DND-41 (cell line): Measurements from ENCODE around the gene RPUSD1.

Experiments used
- ATAC-seq: fragments of 200-7000 bp; cut with Tn5 transposase; 3 replicates; pipeline ENCODE4 v1.9.1; 2021; ENCODE audit warnings: low read depth; ENCODE audit not compliant: insufficient read depth
- DNase-seq: peaks from one replicate; pipeline ENCODE4 v3.0.0-alpha.2; 2020
- H2AFZ ChIP-seq: 2 replicates; pipeline ENCODE4 v1.6.0; 2012; ENCODE audit warnings: low read depth, low read length
- H3K27ac ChIP-seq: 2 replicates; pipeline ENCODE4 v1.5.1; 2012; ENCODE audit warnings: low read length, inconsistent platforms
- H3K27me3 ChIP-seq: fragments of 200-600 bp; sonication (generic); 2 replicates; pipeline ENCODE4 v1.6.0; 2012; ENCODE audit warnings: low read length, mild to moderate bottlenecking, inconsistent platforms; ENCODE audit not compliant: insufficient read depth, poor library complexity
- H3K36me3 ChIP-seq: 2 replicates; pipeline ENCODE4 v1.5.1; 2012; ENCODE audit warnings: low read length, inconsistent platforms; ENCODE audit not compliant: insufficient read depth
- H3K4me1 ChIP-seq: 2 replicates; pipeline ENCODE4 v1.5.1; 2012; ENCODE audit warnings: mild to moderate bottlenecking, low read length; ENCODE audit not compliant: insufficient read depth
- H3K4me2 ChIP-seq: 2 replicates; pipeline ENCODE4 v1.6.0; 2012; ENCODE audit warnings: mild to moderate bottlenecking, moderate library complexity, low read length, inconsistent platforms; ENCODE audit not compliant: insufficient read depth
- H3K4me3 ChIP-seq, 2 experiments: fragments of 200-600 bp in 1 of 2; shearing (Covaris generic) in 1 of 2; 2 replicates each; pipeline ENCODE4 v1.5.1; 2012 to 2016; ENCODE audit warnings: inconsistent platforms in 2 of 2, low read length in 2 of 2, mild to moderate bottlenecking in 2 of 2, low read depth in 1 of 2, moderate library complexity in 1 of 2
- H3K79me2 ChIP-seq: 2 replicates; pipeline ENCODE4 v1.6.0; 2012; ENCODE audit warnings: low read length, inconsistent platforms; ENCODE audit not compliant: insufficient read depth
- H3K9ac ChIP-seq: 2 replicates; pipeline ENCODE4 v1.6.0; 2012; ENCODE audit warnings: low read depth, mild to moderate bottlenecking, inconsistent platforms, low read length, moderate library complexity
- H3K9me3 ChIP-seq: 2 replicates; pipeline ENCODE4 v1.5.1; 2012; ENCODE audit warnings: low read length, moderate library complexity, mild to moderate bottlenecking, inconsistent platforms; ENCODE audit not compliant: insufficient read depth, severe bottlenecking
- H4K20me1 ChIP-seq: 2 replicates; pipeline ENCODE4 v1.6.0; 2012; ENCODE audit warnings: low read length; ENCODE audit not compliant: insufficient read depth
- EZH2 ChIP-seq: IDR thresholded peaks from 3 replicates; pipeline ENCODE4 v1.6.1; 2012; ENCODE audit warnings: borderline replicate concordance, low read depth, mild to moderate bottlenecking, moderate library complexity, low read length, inconsistent platforms; ENCODE audit not compliant: severe bottlenecking
- TF ChIP-seq, protein P1 (sequence below): IDR thresholded peaks from 2 replicates; pipeline ENCODE4 v1.5.1; 2012; ENCODE audit warnings: borderline replicate concordance, low read length, moderate library complexity, mild to moderate bottlenecking; ENCODE audit not compliant: poor library complexity, severe bottlenecking; ENCODE audit errors: extremely low read depth

RPUSD1 gene

DNA sequence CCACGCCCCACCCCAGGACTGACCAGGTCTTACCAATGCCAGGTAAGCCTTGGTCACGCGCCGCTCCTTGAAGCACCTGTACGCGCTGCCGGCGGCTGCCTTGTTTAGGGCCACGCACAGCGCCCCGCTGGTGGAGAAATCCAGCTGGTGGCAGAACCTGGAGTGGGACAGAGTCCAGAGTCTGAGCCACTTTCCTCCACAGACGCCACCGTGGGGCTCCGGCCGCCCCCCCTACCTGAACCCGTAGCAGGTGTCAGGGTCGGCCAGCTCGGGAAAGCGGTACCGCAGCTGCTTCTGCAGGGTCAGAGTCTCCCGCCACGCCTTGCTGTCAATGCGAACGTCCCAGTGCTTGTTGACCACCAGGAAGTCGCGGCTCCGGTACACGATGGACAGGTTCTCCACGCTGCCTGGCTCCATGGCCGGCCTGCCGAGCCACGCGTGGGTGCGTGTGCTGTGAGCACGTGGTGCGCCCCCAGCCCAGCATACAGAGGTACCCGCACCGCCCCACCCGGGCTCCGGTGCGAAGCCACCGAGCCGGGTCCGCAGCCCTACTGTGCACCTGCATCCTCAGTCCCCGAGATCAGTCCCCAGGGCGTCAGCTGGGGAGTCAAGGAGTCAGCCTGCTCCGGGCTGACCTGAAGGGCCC lies 737 bp downstream of the RPUSD1 start:
- Histone ChIP-seq H3K9me3 (no peaks in the 10 kb centered on the region), H3K36me3 (peaks cover 65% of the 10 kb centered on the region), H3K4me3 (peak overlapping the region; percentile 82 to 85), H4K20me1 (peaks cover 69% of the 10 kb centered on the region), H3K4me2 (peak overlapping the region; percentile 99), H3K9ac (peak overlapping the region; percentile 94), H3K79me2 (peaks cover 54% of the 10 kb centered on the region), H3K27me3 (no peaks in the 10 kb centered on the region), H2AFZ (peak overlapping the region; percentile 84; the same call in 1 of the 2 replicates), H3K4me1 (peaks cover 38% of the 10 kb centered on the region), H3K27ac (peak overlapping the region; percentile 77)
- ATAC-seq (no peak), DNase-seq (no peak)
- TF ChIP-seq, protein P1, sequence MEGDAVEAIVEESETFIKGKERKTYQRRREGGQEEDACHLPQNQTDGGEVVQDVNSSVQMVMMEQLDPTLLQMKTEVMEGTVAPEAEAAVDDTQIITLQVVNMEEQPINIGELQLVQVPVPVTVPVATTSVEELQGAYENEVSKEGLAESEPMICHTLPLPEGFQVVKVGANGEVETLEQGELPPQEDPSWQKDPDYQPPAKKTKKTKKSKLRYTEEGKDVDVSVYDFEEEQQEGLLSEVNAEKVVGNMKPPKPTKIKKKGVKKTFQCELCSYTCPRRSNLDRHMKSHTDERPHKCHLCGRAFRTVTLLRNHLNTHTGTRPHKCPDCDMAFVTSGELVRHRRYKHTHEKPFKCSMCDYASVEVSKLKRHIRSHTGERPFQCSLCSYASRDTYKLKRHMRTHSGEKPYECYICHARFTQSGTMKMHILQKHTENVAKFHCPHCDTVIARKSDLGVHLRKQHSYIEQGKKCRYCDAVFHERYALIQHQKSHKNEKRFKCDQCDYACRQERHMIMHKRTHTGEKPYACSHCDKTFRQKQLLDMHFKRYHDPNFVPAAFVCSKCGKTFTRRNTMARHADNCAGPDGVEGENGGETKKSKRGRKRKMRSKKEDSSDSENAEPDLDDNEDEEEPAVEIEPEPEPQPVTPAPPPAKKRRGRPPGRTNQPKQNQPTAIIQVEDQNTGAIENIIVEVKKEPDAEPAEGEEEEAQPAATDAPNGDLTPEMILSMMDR, result no peak
- TF ChIP-seq EZH2, result no peak

DNA sequence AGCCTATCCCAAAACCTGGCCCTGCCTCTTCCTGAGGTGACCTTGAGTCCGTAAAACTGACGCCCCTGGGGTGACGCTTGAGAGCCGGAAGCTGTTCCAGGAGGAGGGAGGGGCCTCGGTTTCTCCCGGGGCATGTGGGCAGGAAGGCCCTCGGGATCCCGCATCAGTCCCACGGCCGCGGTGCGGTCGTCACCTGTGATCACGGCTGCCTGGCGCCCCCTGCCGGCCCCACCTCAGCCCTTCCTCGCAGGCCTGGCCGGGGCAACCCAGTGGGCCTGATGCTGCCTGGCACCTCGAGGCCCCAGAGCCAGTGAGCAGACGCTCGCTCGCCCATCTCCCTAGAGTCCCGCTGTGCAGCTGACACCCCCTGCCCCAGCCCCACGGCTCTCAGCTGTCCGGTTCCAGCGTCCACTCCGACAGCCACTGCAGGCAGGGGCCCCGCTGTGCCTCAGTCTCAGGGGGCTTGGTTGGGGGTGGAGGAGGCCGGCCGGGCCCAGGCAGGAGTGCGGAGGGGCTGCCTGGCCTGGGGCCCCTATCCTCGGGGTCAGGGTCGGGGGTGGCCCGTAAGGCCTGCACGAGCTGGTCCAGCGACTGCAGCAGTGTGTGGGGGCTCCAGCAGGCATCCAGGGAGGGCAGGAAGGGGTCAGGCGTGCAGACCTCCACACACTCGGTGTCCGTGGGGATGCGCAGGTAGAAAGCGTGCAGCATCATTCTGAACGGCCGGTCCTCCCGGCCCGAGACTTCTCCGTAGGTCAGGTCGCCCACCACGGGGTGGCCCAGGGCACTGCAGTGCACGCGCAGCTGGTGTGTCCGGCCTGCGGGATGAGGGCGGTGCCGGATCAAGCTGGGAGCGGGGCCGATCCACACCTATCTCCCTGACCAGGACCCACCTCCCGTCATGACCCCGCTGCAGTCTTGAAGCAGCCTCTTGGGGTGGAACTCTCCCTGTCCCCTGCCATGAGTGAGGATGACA lies 2.3 kb downstream of the RPUSD1 start:
- H3K9ac ChIP-seq, result no peak overlapping the region

GRCh38 chr16:784431-784830 lies 3.8 kb downstream of the RPUSD1 start:
- Histone ChIP-seq H3K4me3 (no peak overlapping the region), H3K9me3 (no peaks in the 10 kb centered on the region), H4K20me1 (peaks cover 40% of the 10 kb centered on the region), H3K9ac (no peak overlapping the region), H3K27me3 (no peaks in the 10 kb centered on the region), H3K4me2 (no peak overlapping the region), H3K79me2 (peaks cover 32% of the 10 kb centered on the region), H3K4me1 (peaks cover 21% of the 10 kb centered on the region), H3K36me3 (peaks cover 35% of the 10 kb centered on the region), H3K27ac (no peak overlapping the region), H2AFZ (no peak overlapping the region)
- no peak for DNase-seq
- no peak for TF ChIP-seq EZH2
- TF ChIP-seq, protein P1, result no peak
- ATAC-seq, result no peak

More for the DNA sequence above, 2.3 kb downstream of the RPUSD1 start:
- ATAC-seq (no peak), DNase-seq (no peak)
- no peak overlapping the region for H3K27ac ChIP-seq
- no peak overlapping the region for H3K4me3 ChIP-seq
- H3K79me2 ChIP-seq, result peaks cover 46% of the 10 kb centered on the region
- peaks cover 49% of the 10 kb centered on the region for H3K36me3 ChIP-seq
- H2AFZ ChIP-seq, result no peak overlapping the region
- H3K9me3 ChIP-seq, result no peaks in the 10 kb centered on the region
- H3K4me1 ChIP-seq, result peaks cover 35% of the 10 kb centered on the region
- H3K27me3 ChIP-seq, result no peaks in the 10 kb centered on the region
- no peak for TF ChIP-seq EZH2
- TF ChIP-seq, protein P1, result no peak
- H4K20me1 ChIP-seq, result peaks cover 54% of the 10 kb centered on the region
- peak overlapping the region; percentile 99; the same call in 1 of the 2 replicates for H3K4me2 ChIP-seq
